MM.1S (cell line): ENCODE data around the gene AQP12A.
"Not testable (repeated sequence)": the region's sequence is repeated elsewhere in the genome, so short reads cannot be mapped to it uniquely, and the experiment has no call there.

Experiments used
- EZH2 ChIP-seq: fragments of 300-600 bp; sonication (generic); optimal IDR thresholded peaks from 2 replicates; pipeline ENCODE3; 2017; ENCODE audit warnings: low read depth, mild to moderate bottlenecking, antibody characterized with exemption, low read length, mixed read lengths
- EZH2phosphoT487 ChIP-seq: fragments of 300-600 bp; sonication (generic); IDR thresholded peaks from 2 replicates; pipeline ENCODE4 v1.6.1; 2018; ENCODE audit warnings: antibody characterized with exemption, low read length
- TF ChIP-seq, protein P1 (sequence below): fragments of 300-600 bp; sonication (generic); IDR thresholded peaks from 2 replicates; pipeline ENCODE4 v1.5.1; 2016; ENCODE audit warnings: antibody characterized with exemption, low read length, mixed read lengths

DNA sequence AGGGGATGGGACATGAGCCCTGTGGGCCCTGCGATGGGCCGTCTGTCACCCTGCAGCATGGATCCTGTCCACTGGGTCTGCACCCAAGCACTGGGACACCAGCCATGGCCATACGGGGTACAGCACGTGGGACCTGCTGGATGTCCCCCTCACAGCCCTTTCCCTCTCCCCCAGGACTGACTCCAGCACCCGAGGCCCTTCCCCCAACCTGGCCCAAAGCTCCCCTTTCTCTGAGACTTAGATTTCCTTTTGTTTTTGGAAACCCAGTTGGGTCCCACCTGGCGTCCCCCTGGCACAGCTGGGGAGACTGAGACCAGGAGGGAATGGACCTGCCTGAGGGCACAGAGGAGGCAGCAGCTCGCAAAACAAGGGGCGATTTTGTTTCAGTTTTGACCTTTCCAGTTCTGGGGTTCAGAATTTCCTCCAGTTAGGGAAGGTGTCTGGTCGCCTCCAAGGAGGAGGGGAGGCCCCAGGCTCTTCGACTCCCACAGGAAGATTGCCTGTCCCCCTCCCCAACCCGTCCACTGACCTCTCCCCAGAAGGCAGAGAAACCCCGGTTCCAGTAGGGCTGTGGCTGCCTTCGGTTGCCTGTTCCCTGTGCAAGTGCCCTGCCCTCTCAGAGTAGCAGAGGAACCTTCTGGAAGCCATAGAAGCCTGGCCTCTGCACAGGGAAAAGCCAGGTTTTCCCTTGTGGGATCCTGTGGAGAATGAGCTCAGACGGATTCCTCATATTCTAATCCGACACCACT lies 7.5 kb upstream of the AQP12A start:
- TF ChIP-seq, protein P1, sequence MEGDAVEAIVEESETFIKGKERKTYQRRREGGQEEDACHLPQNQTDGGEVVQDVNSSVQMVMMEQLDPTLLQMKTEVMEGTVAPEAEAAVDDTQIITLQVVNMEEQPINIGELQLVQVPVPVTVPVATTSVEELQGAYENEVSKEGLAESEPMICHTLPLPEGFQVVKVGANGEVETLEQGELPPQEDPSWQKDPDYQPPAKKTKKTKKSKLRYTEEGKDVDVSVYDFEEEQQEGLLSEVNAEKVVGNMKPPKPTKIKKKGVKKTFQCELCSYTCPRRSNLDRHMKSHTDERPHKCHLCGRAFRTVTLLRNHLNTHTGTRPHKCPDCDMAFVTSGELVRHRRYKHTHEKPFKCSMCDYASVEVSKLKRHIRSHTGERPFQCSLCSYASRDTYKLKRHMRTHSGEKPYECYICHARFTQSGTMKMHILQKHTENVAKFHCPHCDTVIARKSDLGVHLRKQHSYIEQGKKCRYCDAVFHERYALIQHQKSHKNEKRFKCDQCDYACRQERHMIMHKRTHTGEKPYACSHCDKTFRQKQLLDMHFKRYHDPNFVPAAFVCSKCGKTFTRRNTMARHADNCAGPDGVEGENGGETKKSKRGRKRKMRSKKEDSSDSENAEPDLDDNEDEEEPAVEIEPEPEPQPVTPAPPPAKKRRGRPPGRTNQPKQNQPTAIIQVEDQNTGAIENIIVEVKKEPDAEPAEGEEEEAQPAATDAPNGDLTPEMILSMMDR: not testable (repeated sequence)
- TF ChIP-seq EZH2, EZH2phosphoT487: not testable (repeated sequence)
